Keratinocyte (primary cell): ENCODE measurements around the gene TMOD4.

ENCODE experiments used
- EZH2 ChIP-seq: IDR thresholded peaks from one replicate; pipeline ENCODE4 v1.6.1; 2012; ENCODE audit warnings: inconsistent platforms, mild to moderate bottlenecking, low read length, moderate library complexity
- TF ChIP-seq, protein P1 (sequence below), 3 experiments: IDR thresholded peaks in 1 of 3; conservative IDR thresholded peaks in 1 of 3; optimal IDR thresholded peaks in 1 of 3; 2 replicates in 2 of 3; 3 replicates in 1 of 3; pipeline versions ENCODE3 to v1.5.1; 2011; ENCODE audit warnings: low read length in 3 of 3, mild to moderate bottlenecking in 3 of 3, moderate library complexity in 2 of 3, control low read depth in 1 of 3, inconsistent platforms in 1 of 3; ENCODE audit not compliant: insufficient read depth in 2 of 3; ENCODE audit errors: extremely low read depth in 1 of 3

GRCh38 chr1:151221616-151222015 lies 45.8 kb upstream of the TMOD4 start:
- TF ChIP-seq, protein P1, sequence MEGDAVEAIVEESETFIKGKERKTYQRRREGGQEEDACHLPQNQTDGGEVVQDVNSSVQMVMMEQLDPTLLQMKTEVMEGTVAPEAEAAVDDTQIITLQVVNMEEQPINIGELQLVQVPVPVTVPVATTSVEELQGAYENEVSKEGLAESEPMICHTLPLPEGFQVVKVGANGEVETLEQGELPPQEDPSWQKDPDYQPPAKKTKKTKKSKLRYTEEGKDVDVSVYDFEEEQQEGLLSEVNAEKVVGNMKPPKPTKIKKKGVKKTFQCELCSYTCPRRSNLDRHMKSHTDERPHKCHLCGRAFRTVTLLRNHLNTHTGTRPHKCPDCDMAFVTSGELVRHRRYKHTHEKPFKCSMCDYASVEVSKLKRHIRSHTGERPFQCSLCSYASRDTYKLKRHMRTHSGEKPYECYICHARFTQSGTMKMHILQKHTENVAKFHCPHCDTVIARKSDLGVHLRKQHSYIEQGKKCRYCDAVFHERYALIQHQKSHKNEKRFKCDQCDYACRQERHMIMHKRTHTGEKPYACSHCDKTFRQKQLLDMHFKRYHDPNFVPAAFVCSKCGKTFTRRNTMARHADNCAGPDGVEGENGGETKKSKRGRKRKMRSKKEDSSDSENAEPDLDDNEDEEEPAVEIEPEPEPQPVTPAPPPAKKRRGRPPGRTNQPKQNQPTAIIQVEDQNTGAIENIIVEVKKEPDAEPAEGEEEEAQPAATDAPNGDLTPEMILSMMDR (optimal IDR thresholded peaks at IDR 0.05 in 1 of 3, IDR thresholded peaks at IDR 0.05 in 1 of 3, conservative IDR thresholded peaks at IDR 0.05 in 1 of 3; ENCODE audit: extremely low read depth in 1 of 3, insufficient read depth in 2 of 3, low read length in 3 of 3), result no peak
- TF ChIP-seq EZH2, result no peak
